H1 (cell line): ENCODE measurements around the gene DOK1. TPM values are rescaled to one million over a fixed set of nuclear protein-coding genes. Genes with fewer than 3 reads are reported as not detected.

ENCODE experiments used
- EP300 ChIP-seq, 2 experiments: IDR thresholded peaks; 1 replicate in 1 of 2; 2 replicates in 1 of 2; pipeline ENCODE4 v1.6.1; 2011 to 2012; ENCODE audit warnings: low read depth in 2 of 2, low read length in 2 of 2, mild to moderate bottlenecking in 2 of 2, borderline replicate concordance in 1 of 2, inconsistent platforms in 1 of 2, moderate library complexity in 1 of 2
- NRF1 ChIP-seq: IDR thresholded peaks from 2 replicates; pipeline ENCODE4 v1.6.1; 2011; ENCODE audit warnings: mild to moderate bottlenecking, low read depth, low read length, improper control_type of control experiment
- RAD21 ChIP-seq, 2 experiments: IDR thresholded peaks in 1 of 2; conservative IDR thresholded peaks in 1 of 2; 2 replicates each; pipeline ENCODE4 v1.6.1; 2011; ENCODE audit warnings: low read depth in 2 of 2, low read length in 2 of 2, improper control_type of control experiment in 1 of 2, inconsistent platforms in 1 of 2, mild to moderate bottlenecking in 1 of 2, moderate library complexity in 1 of 2
- SP4 ChIP-seq: IDR thresholded peaks from 2 replicates; pipeline ENCODE4 v1.6.1; 2012; ENCODE audit warnings: low read length, inconsistent platforms
- ZNF274 ChIP-seq: IDR thresholded peaks from 2 replicates; pipeline ENCODE4 v1.7.0; 2012; ENCODE audit warnings: low read length, borderline replicate concordance; ENCODE audit errors: extremely low read depth
- polyA plus RNA-seq, 7 experiments: library from polyadenylated mRNA; depleted of rRNA in 3 of 7; stranded (reverse) in 5 of 7; unstranded in 2 of 7; fragments of >200 nt in 5 of 7; fragments of 200-250 nt in 2 of 7; gene quantifications; 1 replicate in 5 of 7; 2 replicates in 1 of 7; 4 replicates in 1 of 7; pipeline versions ENCODE4 v1.2.1 to v1.2.3, GENCODE V29; 2011 to 2013; ENCODE audit warnings: missing spikeins in 2 of 7, mixed read lengths in 2 of 7
- total RNA-seq: library from RNA; stranded (reverse); fragmentation: NEBNext Ultra II Directional; extraction: Animal tissue kit (Norgen Biotek cat#: 25700); gene quantifications from 2 replicates; pipeline ENCODE4 v1.2.1, GENCODE V29; 2021

DOK1 gene
- total and polyA plus RNA-seq, 2 of the 8 experiments (the other 6 are each of a cell fraction or from before 2014, with no cell fraction given): 11.0 to 14.3 TPM

- no peak for TF ChIP-seq RAD21 (IDR thresholded peaks at IDR 0.05 in 1 of 2, conservative IDR thresholded peaks at IDR 0.05 in 1 of 2; ENCODE audit: low read depth in 2 of 2, low read length in 2 of 2)
- TF ChIP-seq NRF1: no peak
- TF ChIP-seq EP300 (IDR thresholded peaks at IDR 0.05; ENCODE audit: borderline replicate concordance in 1 of 2, low read depth in 2 of 2, low read length in 2 of 2): no peak
- TF ChIP-seq SP4: no peak
- no peak for TF ChIP-seq ZNF274
Measured at GRCh38 chr2:74556159-74556558, 1.6 kb downstream of the DOK1 start (continued).
